ENCODE measurements around the gene MTURN. TPM values are rescaled to one million over a fixed set of nuclear protein-coding genes. Genes with fewer than 3 reads are reported as not detected.

The MTURN gene
- total RNA-seq, 2 experiments from 2014 or later = 2.3 to 2.7 TPM

- Mint-ChIP-seq H3K27me3 (peaks cover 1% of the 10 kb centered on the region), H3K4me1 (no peaks in the 10 kb centered on the region), H3K36me3 (ENCODE audit: low read depth) (no peaks in the 10 kb centered on the region), H3K9me3 (peaks cover 31% of the 10 kb centered on the region), H3K27ac (no peak overlapping the region), H3K4me3 (no peak overlapping the region)
- no peak for DNase-seq
- POLR2A ChIA-PET = no interaction called here
- CTCF ChIA-PET = no interaction called here
Measured at GRCh38 chr7:30196408-30196807, 61.6 kb downstream of the MTURN start.

GRCh38 chr7:30197438-30197837 lies 62.7 kb downstream of the MTURN start:
- CTCF ChIA-PET = no interaction called here
- Mint-ChIP-seq H3K4me1 (no peaks in the 10 kb centered on the region), H3K27ac (no peak overlapping the region), H3K27me3 (peaks cover 1% of the 10 kb centered on the region), H3K36me3 (ENCODE audit: low read depth) (no peaks in the 10 kb centered on the region), H3K4me3 (no peak overlapping the region), H3K9me3 (peaks cover 31% of the 10 kb centered on the region)
- no peak for DNase-seq
- POLR2A ChIA-PET = no interaction called here

GRCh38 chr7:30199271-30199670 lies 64.5 kb downstream of the MTURN start:
- DNase-seq = no peak
- H3K27me3 Mint-ChIP-seq = peaks cover 1% of the 10 kb centered on the region
- H3K36me3 Mint-ChIP-seq (ENCODE audit: low read depth) = no peaks in the 10 kb centered on the region
- ChIA-PET POLR2A (no interaction called here), CTCF (no interaction called here)
- no peak overlapping the region for H3K27ac Mint-ChIP-seq
- peaks cover 31% of the 10 kb centered on the region for H3K9me3 Mint-ChIP-seq
- H3K4me1 Mint-ChIP-seq = no peaks in the 10 kb centered on the region
- no peak overlapping the region for H3K4me3 Mint-ChIP-seq

GRCh38 chr7:30200591-30200990 lies 65.8 kb downstream of the MTURN start:
- DNase-seq = no peak
- POLR2A ChIA-PET = no interaction called here
- H3K4me3 Mint-ChIP-seq = no peak overlapping the region
- peaks cover 23% of the 10 kb centered on the region for H3K9me3 Mint-ChIP-seq
- CTCF ChIA-PET = no interaction called here
- H3K27ac Mint-ChIP-seq = no peak overlapping the region
- H3K27me3 Mint-ChIP-seq = peaks cover under 1% of the 10 kb centered on the region
- no peaks in the 10 kb centered on the region for H3K4me1 Mint-ChIP-seq
- H3K36me3 Mint-ChIP-seq (ENCODE audit: low read depth) = no peaks in the 10 kb centered on the region

GRCh38 chr7:30201161-30201666 lies 66.4 kb downstream of the MTURN start:
- Mint-ChIP-seq H3K9me3 (peaks cover 18% of the 10 kb centered on the region), H3K36me3 (ENCODE audit: low read depth) (no peaks in the 10 kb centered on the region), H3K27me3 (no peaks in the 10 kb centered on the region), H3K4me3 (no peak overlapping the region), H3K27ac (no peak overlapping the region), H3K4me1 (no peaks in the 10 kb centered on the region)
- DNase-seq = no peak
- POLR2A ChIA-PET = no interaction called here
- CTCF ChIA-PET = no interaction called here

GRCh38 chr7:30201921-30202320 lies 67.1 kb downstream of the MTURN start:
- ChIA-PET CTCF (no interaction called here), POLR2A (no interaction called here)
- H3K9me3 Mint-ChIP-seq = peaks cover 14% of the 10 kb centered on the region
- H3K4me3 Mint-ChIP-seq = no peak overlapping the region
- no peaks in the 10 kb centered on the region for H3K36me3 Mint-ChIP-seq (ENCODE audit: low read depth)
- H3K27ac Mint-ChIP-seq = no peak overlapping the region
- H3K4me1 Mint-ChIP-seq = no peaks in the 10 kb centered on the region
- no peak for DNase-seq
- no peaks in the 10 kb centered on the region for H3K27me3 Mint-ChIP-seq

GRCh38 chr7:30202671-30203070 lies 67.9 kb downstream of the MTURN start:
- H3K9me3 Mint-ChIP-seq = peaks cover 9% of the 10 kb centered on the region
- no peaks in the 10 kb centered on the region for H3K27me3 Mint-ChIP-seq
- POLR2A ChIA-PET = no interaction called here
- H3K36me3 Mint-ChIP-seq (ENCODE audit: low read depth) = no peaks in the 10 kb centered on the region
- no peak overlapping the region for H3K4me3 Mint-ChIP-seq
- CTCF ChIA-PET = no interaction called here
- no peak overlapping the region for H3K27ac Mint-ChIP-seq
- DNase-seq = no peak
- H3K4me1 Mint-ChIP-seq = no peaks in the 10 kb centered on the region

- POLR2A ChIA-PET = no interaction called here
- Mint-ChIP-seq H3K27ac (no peak overlapping the region), H3K9me3 (no peaks in the 10 kb centered on the region), H3K27me3 (peaks cover 2% of the 10 kb centered on the region), H3K36me3 (ENCODE audit: low read depth) (no peaks in the 10 kb centered on the region), H3K4me3 (no peak overlapping the region), H3K4me1 (no peaks in the 10 kb centered on the region)
- CTCF ChIA-PET = no interaction called here
- DNase-seq = no peak
Measured at GRCh38 chr7:30206491-30206890, 71.7 kb downstream of the MTURN start.

- no peaks in the 10 kb centered on the region for H3K9me3 Mint-ChIP-seq
- no peak overlapping the region for H3K4me3 Mint-ChIP-seq
- no peak overlapping the region for H3K27ac Mint-ChIP-seq
- CTCF ChIA-PET = no interaction called here
- no peaks in the 10 kb centered on the region for H3K36me3 Mint-ChIP-seq (ENCODE audit: low read depth)
- POLR2A ChIA-PET = no interaction called here
- no peaks in the 10 kb centered on the region for H3K4me1 Mint-ChIP-seq
- peaks cover 2% of the 10 kb centered on the region for H3K27me3 Mint-ChIP-seq
- DNase-seq = no peak
Measured at GRCh38 chr7:30206942-30207341, 72.2 kb downstream of the MTURN start.

GRCh38 chr7:30207376-30207775 lies 72.6 kb downstream of the MTURN start:
- Mint-ChIP-seq H3K9me3 (no peaks in the 10 kb centered on the region), H3K27ac (no peak overlapping the region), H3K27me3 (peaks cover 2% of the 10 kb centered on the region), H3K36me3 (ENCODE audit: low read depth) (no peaks in the 10 kb centered on the region), H3K4me3 (no peak overlapping the region), H3K4me1 (no peaks in the 10 kb centered on the region)
- DNase-seq = no peak
- ChIA-PET POLR2A (no interaction called here), CTCF (interaction anchor here (1.3 kb wide), 1 partner anchor 342 kb away, joined by 4 read pairs; no protein-coding TSS in a partner anchor)

- H3K27me3 Mint-ChIP-seq = peaks cover 10% of the 10 kb centered on the region
- H3K36me3 Mint-ChIP-seq (ENCODE audit: low read depth) = no peaks in the 10 kb centered on the region
- H3K27ac Mint-ChIP-seq = no peak overlapping the region
- no peaks in the 10 kb centered on the region for H3K9me3 Mint-ChIP-seq
- POLR2A ChIA-PET = no interaction called here
- CTCF ChIA-PET = no interaction called here
- H3K4me1 Mint-ChIP-seq = no peaks in the 10 kb centered on the region
- H3K4me3 Mint-ChIP-seq = no peak overlapping the region
- DNase-seq = no peak
Measured at GRCh38 chr7:30209951-30210350, 75.2 kb downstream of the MTURN start.

Other genes starting within 250 kb of the MTURN start
- 1 to 10 TPM; 2.0 to 2.5 TPM for gene SCRN1, start 145.2 kb upstream of the MTURN start, total RNA-seq
- 1 to 10 TPM; 5.0 to 7.1 TPM for gene FKBP14, start 108.3 kb upstream of the MTURN start, total RNA-seq
- gene PLEKHA8, start 106.6 kb upstream of the MTURN start, total RNA-seq = 10 to 100 TPM; 10.3 to 10.7 TPM
- 10 to 100 TPM; 17.9 to 18.5 TPM for gene ZNRF2, start 149.6 kb downstream of the MTURN start, total RNA-seq

All from activated CD4-positive, alpha-beta memory T cell treated with anti-CD3 and anti-CD28 coated beads, Interleukin-2, amount 10 ng/mL, durations not matched to agents 7 days and 5 days (primary cell).